Dendritic cell treated with granulocyte-macrophage colony-stimulating factor and Interleukin-4, amounts not matched to agents 40 ng/mL and 50 ng/mL, for 4 days (primary cell): Measurements from ENCODE around the gene NINL.
"Not testable (repeated sequence)": the region's sequence is repeated elsewhere in the genome, so short reads cannot be mapped to it uniquely, and the experiment has no call there.

Experiments used
- H3K27ac Mint-ChIP-seq: one replicate; pipeline ENCODE4 v1.8.0; 2022; ENCODE audit warnings: mild to moderate bottlenecking, mixed read lengths
- H3K27me3 Mint-ChIP-seq: one replicate; pipeline ENCODE4 v1.8.0; 2022; ENCODE audit warnings: mild to moderate bottlenecking, mixed read lengths
- H3K36me3 Mint-ChIP-seq: one replicate; pipeline ENCODE4 v1.8.0; 2022; ENCODE audit warnings: low read depth, mixed read lengths
- H3K4me1 Mint-ChIP-seq: one replicate; pipeline ENCODE4 v1.8.0; 2022; ENCODE audit warnings: low read depth, mixed read lengths
- H3K4me3 Mint-ChIP-seq: one replicate; pipeline ENCODE4 v1.8.0; 2022; ENCODE audit warnings: mild to moderate bottlenecking, moderate library complexity, mixed read lengths
- H3K9me3 Mint-ChIP-seq: one replicate; pipeline ENCODE4 v1.8.0; 2022; ENCODE audit warnings: mixed read lengths
- intact Hi-C: fragments of 100-400 bp; cut with micrococcal nuclease; formaldehyde crosslinking; loops from one replicate; pipeline ENCODE4 v1.15.0; 2022

The NINL gene

GRCh38 chr20:25579081-25579770 is 6.1 kb downstream of the NINL start:
- Mint-ChIP-seq H3K27me3 (peaks cover 30% of the 10 kb centered on the region), H3K36me3 (no peaks in the 10 kb centered on the region), H3K4me1 (peaks cover 5% of the 10 kb centered on the region), H3K9me3 (no peaks in the 10 kb centered on the region), H3K4me3 (no peak overlapping the region), H3K27ac (no peak overlapping the region)
- intact Hi-C loops, result no loop called here

- Mint-ChIP-seq H3K27ac (no peak overlapping the region), H3K36me3 (no peaks in the 10 kb centered on the region), H3K4me1 (peaks cover 10% of the 10 kb centered on the region), H3K9me3 (no peaks in the 10 kb centered on the region), H3K27me3 (peaks cover 7% of the 10 kb centered on the region), H3K4me3 (no peak overlapping the region)
- intact Hi-C loops, result no loop called here
Observed at GRCh38 chr20:25576783-25577530, 8.4 kb downstream of the NINL start.

GRCh38 chr20:25574411-25574810 is 10.9 kb downstream of the NINL start:
- Mint-ChIP-seq H3K27ac (no peak overlapping the region), H3K27me3 (no peaks in the 10 kb centered on the region), H3K4me3 (no peak overlapping the region), H3K9me3 (no peaks in the 10 kb centered on the region), H3K36me3 (no peaks in the 10 kb centered on the region), H3K4me1 (peaks cover 10% of the 10 kb centered on the region)
- intact Hi-C loops, result no loop called here

- intact Hi-C loops, result no loop called here
Observed at GRCh38 chr20:25573288-25574251, 11.8 kb downstream of the NINL start.

GRCh38 chr20:25571817-25572216 is 13.5 kb downstream of the NINL start:
- H3K4me3 Mint-ChIP-seq, result no peak overlapping the region
- no peaks in the 10 kb centered on the region for H3K9me3 Mint-ChIP-seq
- intact Hi-C loops, result no loop called here
- peaks cover 10% of the 10 kb centered on the region for H3K4me1 Mint-ChIP-seq
- H3K27ac Mint-ChIP-seq, result no peak overlapping the region
- H3K27me3 Mint-ChIP-seq, result peaks cover 1% of the 10 kb centered on the region
- no peaks in the 10 kb centered on the region for H3K36me3 Mint-ChIP-seq

More at GRCh38 chr20:25573288-25574251, 11.8 kb downstream of the NINL start:
- no peaks in the 10 kb centered on the region for H3K27me3 Mint-ChIP-seq
- no peak overlapping the region for H3K27ac Mint-ChIP-seq
- H3K4me3 Mint-ChIP-seq, result no peak overlapping the region
- no peaks in the 10 kb centered on the region for H3K36me3 Mint-ChIP-seq
- peaks cover 10% of the 10 kb centered on the region for H3K4me1 Mint-ChIP-seq
- no peaks in the 10 kb centered on the region for H3K9me3 Mint-ChIP-seq

GRCh38 chr20:25571240-25571639 is 14.1 kb downstream of the NINL start:
- Mint-ChIP-seq H3K4me1 (peaks cover 10% of the 10 kb centered on the region), H3K27me3 (peaks cover 1% of the 10 kb centered on the region), H3K9me3 (no peaks in the 10 kb centered on the region), H3K36me3 (no peaks in the 10 kb centered on the region), H3K27ac (no peak overlapping the region), H3K4me3 (no peak overlapping the region)
- intact Hi-C loops, result no loop called here

- Mint-ChIP-seq H3K36me3 (no peaks in the 10 kb centered on the region), H3K9me3 (no peaks in the 10 kb centered on the region), H3K27ac (no peak overlapping the region), H3K4me3 (no peak overlapping the region), H3K4me1 (peaks cover 10% of the 10 kb centered on the region), H3K27me3 (peaks cover 3% of the 10 kb centered on the region)
- intact Hi-C loops, result no loop called here
Observed at GRCh38 chr20:25570148-25570530, 15.2 kb downstream of the NINL start.

- no peaks in the 10 kb centered on the region for H3K9me3 Mint-ChIP-seq
- H3K4me1 Mint-ChIP-seq, result no peaks in the 10 kb centered on the region
- peaks cover 3% of the 10 kb centered on the region for H3K27me3 Mint-ChIP-seq
- no peak overlapping the region for H3K27ac Mint-ChIP-seq
- no peaks in the 10 kb centered on the region for H3K36me3 Mint-ChIP-seq
- H3K4me3 Mint-ChIP-seq, result no peak overlapping the region
- intact Hi-C loops, result no loop called here
Observed at GRCh38 chr20:25567286-25567685, 18.0 kb downstream of the NINL start.

GRCh38 chr20:25566821-25567220 is 18.5 kb downstream of the NINL start:
- intact Hi-C loops, result no loop called here
- H3K9me3 Mint-ChIP-seq, result no peaks in the 10 kb centered on the region
- H3K4me3 Mint-ChIP-seq, result no peak overlapping the region
- H3K27ac Mint-ChIP-seq, result no peak overlapping the region
- H3K4me1 Mint-ChIP-seq, result no peaks in the 10 kb centered on the region
- H3K27me3 Mint-ChIP-seq, result peaks cover 3% of the 10 kb centered on the region
- H3K36me3 Mint-ChIP-seq, result no peaks in the 10 kb centered on the region

- no peak overlapping the region for H3K4me3 Mint-ChIP-seq
- H3K4me1 Mint-ChIP-seq, result no peaks in the 10 kb centered on the region
- intact Hi-C loops, result no loop called here
- H3K27me3 Mint-ChIP-seq, result peaks cover 5% of the 10 kb centered on the region
- H3K27ac Mint-ChIP-seq, result no peak overlapping the region
- no peaks in the 10 kb centered on the region for H3K9me3 Mint-ChIP-seq
- no peaks in the 10 kb centered on the region for H3K36me3 Mint-ChIP-seq
Observed at GRCh38 chr20:25565578-25566157, 19.7 kb downstream of the NINL start.

- H3K27me3 Mint-ChIP-seq, result peaks cover 6% of the 10 kb centered on the region
- no peak overlapping the region for H3K27ac Mint-ChIP-seq
- no peak overlapping the region for H3K4me3 Mint-ChIP-seq
- intact Hi-C loops, result no loop called here
- no peaks in the 10 kb centered on the region for H3K4me1 Mint-ChIP-seq
- H3K9me3 Mint-ChIP-seq, result no peaks in the 10 kb centered on the region
- no peaks in the 10 kb centered on the region for H3K36me3 Mint-ChIP-seq
Observed at GRCh38 chr20:25563876-25564275, 21.5 kb downstream of the NINL start.

- Mint-ChIP-seq H3K27ac (no peak overlapping the region), H3K4me3 (no peak overlapping the region), H3K36me3 (no peaks in the 10 kb centered on the region), H3K4me1 (no peaks in the 10 kb centered on the region), H3K9me3 (no peaks in the 10 kb centered on the region), H3K27me3 (peaks cover 6% of the 10 kb centered on the region)
- intact Hi-C loops, result no loop called here
Observed at GRCh38 chr20:25563362-25563761, 22.0 kb downstream of the NINL start.

- H3K4me1 Mint-ChIP-seq, H3K36me3 Mint-ChIP-seq: not testable (repeated sequence)
Observed at GRCh38 chr20:25561771-25562170, 23.6 kb downstream of the NINL start.

More at GRCh38 chr20:25561771-25562170, 23.6 kb downstream of the NINL start:
- H3K9me3 Mint-ChIP-seq, H3K4me3 Mint-ChIP-seq, intact Hi-C loops, H3K27ac Mint-ChIP-seq, H3K27me3 Mint-ChIP-seq: not testable (repeated sequence)
